NB4 (cell line): Measurements from ENCODE around the gene HELZ.

ENCODE experiments used
- DNase-seq: peaks from one replicate; pipeline ENCODE4 v3.0.0; 2010; ENCODE audit warnings: low read depth
- H3K4me3 ChIP-seq: one replicate; pipeline ENCODE4 v1.5.1; 2011; ENCODE audit warnings: mild to moderate bottlenecking, low read depth, low read length, moderate library complexity
- MYC ChIP-seq: IDR thresholded peaks from 2 replicates; pipeline ENCODE4 v1.6.1; 2011; ENCODE audit warnings: low read depth, low read length
- POLR2A ChIP-seq: IDR thresholded peaks from 2 replicates; pipeline ENCODE4 v1.6.1; 2011; ENCODE audit warnings: mild to moderate bottlenecking; ENCODE audit not compliant: insufficient read length; ENCODE audit errors: extremely low read depth
- TF ChIP-seq, protein P1 (sequence below): IDR thresholded peaks from one replicate; pipeline ENCODE4 v1.5.1; 2012; ENCODE audit warnings: low read depth, low read length
- TF ChIP-seq, protein P2 (sequence below): IDR thresholded peaks from 2 replicates; pipeline ENCODE4 v1.6.1; 2011; ENCODE audit warnings: low read depth, low read length

Gene HELZ

DNA sequence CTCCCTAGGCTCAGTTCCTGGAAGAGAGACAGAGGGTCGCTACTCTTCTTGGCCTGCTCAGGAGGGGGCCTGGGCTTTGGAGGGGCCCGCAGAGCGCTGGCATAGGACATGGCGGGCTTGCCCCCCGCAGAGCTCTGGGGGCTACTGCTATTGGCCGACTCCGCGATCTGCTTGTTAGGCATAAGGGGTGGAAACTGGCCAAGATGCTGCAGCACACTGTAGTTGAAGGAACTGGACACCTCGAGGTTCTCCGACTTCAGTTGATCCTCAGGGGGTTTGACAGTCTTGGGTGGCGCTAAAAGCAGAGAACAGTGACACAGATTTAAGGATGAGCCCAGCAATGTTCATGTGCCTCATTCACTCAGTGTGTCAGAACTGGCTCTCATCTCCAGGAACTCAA is 166.7 kb downstream of the HELZ start:
- no peak overlapping the region for H3K4me3 ChIP-seq
- no peak for DNase-seq
- no peak for TF ChIP-seq MYC
- TF ChIP-seq, protein P1, sequence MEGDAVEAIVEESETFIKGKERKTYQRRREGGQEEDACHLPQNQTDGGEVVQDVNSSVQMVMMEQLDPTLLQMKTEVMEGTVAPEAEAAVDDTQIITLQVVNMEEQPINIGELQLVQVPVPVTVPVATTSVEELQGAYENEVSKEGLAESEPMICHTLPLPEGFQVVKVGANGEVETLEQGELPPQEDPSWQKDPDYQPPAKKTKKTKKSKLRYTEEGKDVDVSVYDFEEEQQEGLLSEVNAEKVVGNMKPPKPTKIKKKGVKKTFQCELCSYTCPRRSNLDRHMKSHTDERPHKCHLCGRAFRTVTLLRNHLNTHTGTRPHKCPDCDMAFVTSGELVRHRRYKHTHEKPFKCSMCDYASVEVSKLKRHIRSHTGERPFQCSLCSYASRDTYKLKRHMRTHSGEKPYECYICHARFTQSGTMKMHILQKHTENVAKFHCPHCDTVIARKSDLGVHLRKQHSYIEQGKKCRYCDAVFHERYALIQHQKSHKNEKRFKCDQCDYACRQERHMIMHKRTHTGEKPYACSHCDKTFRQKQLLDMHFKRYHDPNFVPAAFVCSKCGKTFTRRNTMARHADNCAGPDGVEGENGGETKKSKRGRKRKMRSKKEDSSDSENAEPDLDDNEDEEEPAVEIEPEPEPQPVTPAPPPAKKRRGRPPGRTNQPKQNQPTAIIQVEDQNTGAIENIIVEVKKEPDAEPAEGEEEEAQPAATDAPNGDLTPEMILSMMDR, result no peak
- no peak for TF ChIP-seq POLR2A
- TF ChIP-seq, protein P2, sequence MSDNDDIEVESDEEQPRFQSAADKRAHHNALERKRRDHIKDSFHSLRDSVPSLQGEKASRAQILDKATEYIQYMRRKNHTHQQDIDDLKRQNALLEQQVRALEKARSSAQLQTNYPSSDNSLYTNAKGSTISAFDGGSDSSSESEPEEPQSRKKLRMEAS, result no peak

DNA sequence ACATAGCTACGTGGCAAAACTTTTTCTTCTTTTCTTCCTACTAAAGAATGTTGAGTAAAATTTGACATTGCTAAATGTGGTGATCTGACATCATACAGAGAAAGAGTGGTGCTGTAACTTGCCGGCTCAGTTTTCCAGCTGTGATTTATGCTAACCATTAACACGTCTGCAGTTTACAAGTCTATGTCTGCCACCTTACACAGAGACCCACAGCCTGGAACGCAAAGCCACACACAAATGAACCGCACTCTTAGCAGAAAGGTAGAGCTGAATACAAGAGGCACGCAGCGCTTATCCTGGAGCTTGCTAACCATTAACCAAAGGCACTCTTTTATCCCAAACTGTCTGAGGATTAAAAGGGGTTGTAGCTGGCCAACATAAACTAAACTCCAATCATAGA is 168.7 kb downstream of the HELZ start:
- H3K4me3 ChIP-seq, result no peak overlapping the region
- no peak for TF ChIP-seq MYC
- TF ChIP-seq, protein P2, result no peak
- no peak for TF ChIP-seq POLR2A
- TF ChIP-seq, protein P1, result no peak
- DNase-seq, result no peak

DNA sequence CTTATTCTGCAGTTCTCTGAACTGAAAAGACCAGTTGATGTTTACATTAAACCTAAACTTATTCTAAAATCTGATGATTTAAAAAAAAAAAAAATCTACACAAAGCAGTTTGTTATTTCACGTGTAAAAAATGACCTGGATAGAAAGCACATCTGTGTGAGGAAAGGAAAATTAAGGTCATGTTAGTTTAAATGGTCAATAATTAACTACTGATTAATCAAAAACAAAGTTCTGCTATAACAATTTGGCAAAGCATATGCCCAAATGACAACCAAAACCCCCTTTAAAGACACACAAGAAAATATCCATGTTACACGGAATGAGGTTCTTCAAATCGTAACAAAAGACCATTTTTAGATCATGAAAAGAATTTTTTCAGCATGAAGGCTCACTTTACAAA is 170.2 kb downstream of the HELZ start:
- H3K4me3 ChIP-seq, result no peak overlapping the region
- DNase-seq, result no peak
- TF ChIP-seq MYC, result no peak
- TF ChIP-seq POLR2A, result no peak
- TF ChIP-seq, protein P2, result no peak
- TF ChIP-seq, protein P1, result no peak

DNA sequence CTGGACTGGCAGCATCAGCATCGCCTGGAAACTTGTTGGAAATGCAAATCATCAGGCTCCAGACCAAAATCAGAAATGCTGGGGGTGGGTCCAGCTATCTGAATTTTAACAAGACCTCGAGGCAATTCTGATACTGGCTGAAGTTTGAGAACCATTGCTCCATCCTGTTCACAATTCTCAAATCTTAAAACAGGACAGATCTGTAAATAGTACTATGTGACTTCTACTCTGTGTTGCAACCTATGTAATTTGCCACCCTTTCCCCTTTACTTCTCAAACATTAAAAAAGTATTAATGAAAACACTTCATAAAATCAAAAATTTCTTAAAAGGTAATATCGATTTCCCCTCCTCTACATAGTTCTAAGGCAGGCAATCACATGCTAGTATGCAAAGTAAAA is 172.1 kb downstream of the HELZ start:
- TF ChIP-seq, protein P1, result no peak
- TF ChIP-seq, protein P2, result no peak
- TF ChIP-seq POLR2A (no peak), MYC (no peak)
- no peak overlapping the region for H3K4me3 ChIP-seq
- DNase-seq, result no peak

DNA sequence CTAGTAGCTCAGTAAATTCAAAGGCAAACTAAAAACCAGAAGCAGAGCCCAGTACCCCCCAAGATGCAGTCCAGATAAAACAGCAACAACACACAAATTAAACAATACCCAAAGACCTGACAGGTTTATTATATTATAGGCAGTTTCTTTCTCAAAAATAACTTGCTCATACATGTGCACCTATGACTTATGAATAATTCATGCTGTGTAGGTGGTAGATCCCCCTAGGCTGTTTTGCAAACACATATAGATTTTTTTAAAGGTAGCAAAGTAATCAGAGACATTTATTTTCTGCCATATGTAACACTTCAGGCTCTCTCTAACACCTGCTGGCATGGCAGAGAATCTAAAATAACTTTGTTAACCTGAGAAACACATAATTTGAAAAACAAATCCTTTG is 173.4 kb downstream of the HELZ start:
- no peak overlapping the region for H3K4me3 ChIP-seq
- TF ChIP-seq, protein P2, result no peak
- TF ChIP-seq MYC, result no peak
- no peak for TF ChIP-seq POLR2A
- TF ChIP-seq, protein P1, result no peak
- no peak for DNase-seq
